NB4 (cell line): Measurements from ENCODE around the gene NFATC2.

Experiments used
- DNase-seq: peaks from one replicate; pipeline ENCODE4 v3.0.0; 2010; ENCODE audit warnings: low read depth
- H3K4me3 ChIP-seq: one replicate; pipeline ENCODE4 v1.5.1; 2011; ENCODE audit warnings: mild to moderate bottlenecking, low read depth, low read length, moderate library complexity
- CTCF ChIP-seq: IDR thresholded peaks from one replicate; pipeline ENCODE4 v1.5.1; 2012; ENCODE audit warnings: low read depth, low read length
- MAX ChIP-seq: IDR thresholded peaks from 2 replicates; pipeline ENCODE4 v1.6.1; 2011; ENCODE audit warnings: low read depth, low read length
- MYC ChIP-seq: IDR thresholded peaks from 2 replicates; pipeline ENCODE4 v1.6.1; 2011; ENCODE audit warnings: low read depth, low read length
- POLR2A ChIP-seq: IDR thresholded peaks from 2 replicates; pipeline ENCODE4 v1.6.1; 2011; ENCODE audit warnings: mild to moderate bottlenecking; ENCODE audit not compliant: insufficient read length; ENCODE audit errors: extremely low read depth

NFATC2 gene

GRCh38 chr20:51409192-51409880 lies 133.2 kb downstream of the NFATC2 start:
- no peak for TF ChIP-seq POLR2A
- TF ChIP-seq CTCF: no peak
- TF ChIP-seq MAX: no peak
- TF ChIP-seq MYC: no peak
- H3K4me3 ChIP-seq: no peak overlapping the region
- no peak for DNase-seq

GRCh38 chr20:51404297-51405060 lies 138.0 kb downstream of the NFATC2 start:
- H3K4me3 ChIP-seq: no peak overlapping the region
- peak; percentile 31 for DNase-seq
- no peak for TF ChIP-seq MYC
- TF ChIP-seq POLR2A: no peak
- no peak for TF ChIP-seq CTCF
- no peak for TF ChIP-seq MAX

- no peak overlapping the region for H3K4me3 ChIP-seq
- no peak for DNase-seq
- TF ChIP-seq MYC (no peak), CTCF (no peak), MAX (no peak), POLR2A (no peak)
Observed at GRCh38 chr20:51403466-51404220, 138.9 kb downstream of the NFATC2 start.

- H3K4me3 ChIP-seq: no peak overlapping the region
- TF ChIP-seq CTCF (no peak), POLR2A (no peak), MYC (no peak), MAX (no peak)
- peak; percentile 56 for DNase-seq
Observed at GRCh38 chr20:51402201-51402600, 140.3 kb downstream of the NFATC2 start.

GRCh38 chr20:51401496-51401895 lies 141.0 kb downstream of the NFATC2 start:
- DNase-seq: no peak
- no peak overlapping the region for H3K4me3 ChIP-seq
- TF ChIP-seq CTCF (no peak), MYC (no peak), MAX (no peak), POLR2A (no peak)
